GM21390 (cell line): ENCODE measurements around the gene EFNA1.

Experiments used
- ATAC-seq: cut with Tn5 transposase; IDR thresholded peaks from one replicate; pipeline ENCODE4 v1.9.1; 2021; ENCODE audit not compliant: unreplicated experiment

EFNA1 gene

GRCh38 chr1:155124503-155125463, 2.9 kb upstream of the EFNA1 start:
- ATAC-seq, result no peak

GRCh38 chr1:155125511-155125945, 2.1 kb upstream of the EFNA1 start:
- ATAC-seq, result no peak

GRCh38 chr1:155125946-155126555, 1.6 kb upstream of the EFNA1 start:
- ATAC-seq, result no peak

GRCh38 chr1:155126556-155127104, 1.0 kb upstream of the EFNA1 start:
- no peak for ATAC-seq

- no peak for ATAC-seq
These were observed 485 bp downstream of the EFNA1 start for GRCh38 chr1:155127967-155128754.

- no peak for ATAC-seq
These were observed 1.2 kb downstream of the EFNA1 start for GRCh38 chr1:155128755-155129473.

GRCh38 chr1:155130272-155131006, 2.8 kb downstream of the EFNA1 start:
- ATAC-seq, result no peak

- ATAC-seq, result no peak
These were observed 3.6 kb downstream of the EFNA1 start for GRCh38 chr1:155131285-155131684.

- ATAC-seq, result no peak
These were observed 4.2 kb downstream of the EFNA1 start for GRCh38 chr1:155131856-155132255.

GRCh38 chr1:155133799-155134281, 6.2 kb downstream of the EFNA1 start:
- ATAC-seq, result no peak

GRCh38 chr1:155134322-155134721, 6.6 kb downstream of the EFNA1 start:
- no peak for ATAC-seq

GRCh38 chr1:155134880-155135414, 7.3 kb downstream of the EFNA1 start:
- no peak for ATAC-seq

GRCh38 chr1:155135415-155136028, 7.8 kb downstream of the EFNA1 start, which contains the start of gene SLC50A1:
TSS of gene SLC50A1 (plus strand) at chr1:155135852. CDS start at chr1:155135912, 60 bp downstream.
- peak; percentile 68 for ATAC-seq

- no peak for ATAC-seq
These were observed 9.1 kb downstream of the EFNA1 start for GRCh38 chr1:155136748-155137147.

GRCh38 chr1:155137154-155137949, 9.7 kb downstream of the EFNA1 start:
- ATAC-seq, result no peak

GRCh38 chr1:155139895-155140629, 12.4 kb downstream of the EFNA1 start, which contains the start of gene DPM3:
TSS of gene DPM3 (minus strand) at chr1:155140531. CDS start at chr1:155140240, 291 bp downstream.
- ATAC-seq, result peak; percentile 56

GRCh38 chr1:155140630-155140953, 12.9 kb downstream of the EFNA1 start:
- ATAC-seq, result no peak
